Colonic mucosa (tissue), 4 donors: ENCODE data around the gene ZNF597. TPM values are rescaled to one million over a fixed set of nuclear protein-coding genes. Genes with fewer than 3 reads are reported as not detected.
A peak's percentile ranks its signal among the peaks of the same experiment; 100 is the strongest.
"Not testable (repeated sequence)": the region's sequence is repeated elsewhere in the genome, so short reads cannot be mapped to it uniquely, and the experiment has no call there.

ENCODE experiments used
- DNase-seq: peaks from one replicate; pipeline ENCODE4 v3.0.0-alpha.2; 2020
- H3K27ac ChIP-seq: fragments of 200-600 bp; one replicate; pipeline ENCODE4 v1.8.0; 2021
- H3K27me3 ChIP-seq: fragments of 200-600 bp; one replicate; pipeline ENCODE4 v1.8.0; 2021
- H3K36me3 ChIP-seq: fragments of 200-600 bp; one replicate; pipeline ENCODE4 v1.8.0; 2021
- H3K4me1 ChIP-seq: fragments of 200-600 bp; one replicate; pipeline ENCODE4 v1.8.0; 2021; ENCODE audit warnings: mild to moderate bottlenecking
- H3K4me3 ChIP-seq: fragments of 200-600 bp; one replicate; pipeline ENCODE4 v1.8.0; 2021
- H3K9ac ChIP-seq, 2 donors: one replicate each; pipeline ENCODE4 v1.7.0; 2013; ENCODE audit warnings: control low read depth in 2 of 2, low read depth in 2 of 2, low read length in 2 of 2
- H3K9me3 ChIP-seq: fragments of 200-600 bp; one replicate; pipeline ENCODE4 v1.8.0; 2021
- CTCF ChIP-seq: fragments of 200-600 bp; IDR thresholded peaks from one replicate; pipeline ENCODE4 v1.8.0; 2022; ENCODE audit warnings: antibody characterized with exemption, mild to moderate bottlenecking
- intact Hi-C: fragments of 100-400 bp; cut with DNase I; formaldehyde crosslinking; loops from one replicate; pipeline ENCODE4 v1.14.1; 2022
- total RNA-seq, 2 donors: library from RNA; stranded (reverse); fragmentation: NEBNext Ultra II Directional in 1 of 2; extraction: Animal tissue kit (Norgen Biotek cat#: 25700) in 1 of 2; gene quantifications; one replicate each; pipeline ENCODE4 v1.2.1, GENCODE V29; 2021
- donor health status: healthy.
- donor health status: DM: no; HTN: no; CAD: no.
- donor health status: DM: no; HTN: no; CAD: no.

Gene ZNF597
- total RNA-seq, 2 donors from 2014 or later, result 1.4 to 1.7 TPM

GRCh38 chr16:3479654-3480216 lies 36.4 kb upstream of the ZNF597 start:
- Histone ChIP-seq H3K36me3 (peaks cover 30% of the 10 kb centered on the region), H3K9ac (no peak overlapping the region), H3K4me1 (peaks cover 16% of the 10 kb centered on the region), H3K9me3 (no peaks in the 10 kb centered on the region), H3K27me3 (no peaks in the 10 kb centered on the region), H3K4me3 (no peak overlapping the region), H3K27ac (no peak overlapping the region)
- no peak for TF ChIP-seq CTCF
- intact Hi-C loops, result no loop called here
- DNase-seq, result no peak

GRCh38 chr16:3478242-3478925 lies 35.1 kb upstream of the ZNF597 start:
- H3K27me3 ChIP-seq, result no peaks in the 10 kb centered on the region
- peaks cover 19% of the 10 kb centered on the region for H3K36me3 ChIP-seq
- intact Hi-C loops, result no loop called here
- TF ChIP-seq CTCF, result no peak
- no peaks in the 10 kb centered on the region for H3K9me3 ChIP-seq
- peak; percentile 42 for DNase-seq
- no peak overlapping the region for H3K4me3 ChIP-seq
- H3K9ac ChIP-seq, result no peak overlapping the region
- H3K4me1 ChIP-seq, result peaks cover 22% of the 10 kb centered on the region
- no peak overlapping the region for H3K27ac ChIP-seq

- H3K4me1 ChIP-seq, result peaks cover 22% of the 10 kb centered on the region
- intact Hi-C loops, result no loop called here
- DNase-seq, result no peak
- H3K27me3 ChIP-seq, result no peaks in the 10 kb centered on the region
- TF ChIP-seq CTCF, result no peak
- H3K36me3 ChIP-seq, result no peaks in the 10 kb centered on the region
- H3K9me3 ChIP-seq, result no peaks in the 10 kb centered on the region
- no peak overlapping the region for H3K9ac ChIP-seq
- H3K27ac ChIP-seq, result no peak overlapping the region
- H3K4me3 ChIP-seq, result no peak overlapping the region
These were observed 33.1 kb upstream of the ZNF597 start for GRCh38 chr16:3476409-3476808.

GRCh38 chr16:3475604-3476375 lies 32.5 kb upstream of the ZNF597 start:
- Histone ChIP-seq H3K27ac (no peak overlapping the region), H3K9me3 (no peaks in the 10 kb centered on the region), H3K27me3 (no peaks in the 10 kb centered on the region), H3K4me1 (peaks cover 22% of the 10 kb centered on the region), H3K9ac (no peak overlapping the region), H3K36me3 (no peaks in the 10 kb centered on the region), H3K4me3 (no peak overlapping the region)
- TF ChIP-seq CTCF, result no peak
- intact Hi-C loops, result no loop called here
- peak; percentile 66 for DNase-seq

GRCh38 chr16:3474870-3475269 lies 31.6 kb upstream of the ZNF597 start:
- H3K36me3 ChIP-seq, H3K4me3 ChIP-seq, H3K27me3 ChIP-seq, H3K9me3 ChIP-seq, H3K9ac ChIP-seq, intact Hi-C loops, H3K27ac ChIP-seq, DNase-seq: not testable (repeated sequence)
- peaks cover 22% of the 10 kb centered on the region for H3K4me1 ChIP-seq
